ENCODE results near the gene ITGA1. TPM values are rescaled to one million over a fixed set of nuclear protein-coding genes. Genes with fewer than 3 reads are reported as not detected.

ITGA1 gene
- total RNA-seq, 1 donor from 2014 or later: 42.7 TPM

DNA sequence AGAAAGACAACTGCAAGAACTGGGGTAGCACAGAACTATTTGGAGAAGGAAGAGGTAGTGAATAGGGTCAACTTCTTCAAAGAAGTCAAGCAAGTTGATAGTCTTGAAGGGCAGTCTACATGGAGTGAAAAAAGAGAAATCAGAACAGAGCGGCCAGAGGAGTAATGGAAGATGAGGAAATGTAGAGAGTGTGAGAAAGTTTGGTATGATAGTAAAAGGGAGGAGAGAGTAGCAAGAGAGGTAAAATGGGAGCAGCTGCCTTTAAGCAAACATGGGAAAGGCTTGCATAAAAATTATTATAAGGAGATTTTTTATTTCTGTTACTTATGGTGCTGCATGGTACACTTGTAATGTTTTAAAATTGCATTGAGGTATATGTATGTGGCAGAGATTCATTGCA lies 208.2 kb downstream of the ITGA1 start:
- DNase-seq (ENCODE audit: low spot score in 2 of 2): no peak
- Histone ChIP-seq H3K4me1 (no peaks in the 10 kb centered on the region), H3K4me3 (no peak overlapping the region), H3K27ac (no peak overlapping the region), H3K27me3 (no peaks in the 10 kb centered on the region), H3K9me3 (no peaks in the 10 kb centered on the region), H3K36me3 (no peaks in the 10 kb centered on the region)
- TF ChIP-seq, protein P1, sequence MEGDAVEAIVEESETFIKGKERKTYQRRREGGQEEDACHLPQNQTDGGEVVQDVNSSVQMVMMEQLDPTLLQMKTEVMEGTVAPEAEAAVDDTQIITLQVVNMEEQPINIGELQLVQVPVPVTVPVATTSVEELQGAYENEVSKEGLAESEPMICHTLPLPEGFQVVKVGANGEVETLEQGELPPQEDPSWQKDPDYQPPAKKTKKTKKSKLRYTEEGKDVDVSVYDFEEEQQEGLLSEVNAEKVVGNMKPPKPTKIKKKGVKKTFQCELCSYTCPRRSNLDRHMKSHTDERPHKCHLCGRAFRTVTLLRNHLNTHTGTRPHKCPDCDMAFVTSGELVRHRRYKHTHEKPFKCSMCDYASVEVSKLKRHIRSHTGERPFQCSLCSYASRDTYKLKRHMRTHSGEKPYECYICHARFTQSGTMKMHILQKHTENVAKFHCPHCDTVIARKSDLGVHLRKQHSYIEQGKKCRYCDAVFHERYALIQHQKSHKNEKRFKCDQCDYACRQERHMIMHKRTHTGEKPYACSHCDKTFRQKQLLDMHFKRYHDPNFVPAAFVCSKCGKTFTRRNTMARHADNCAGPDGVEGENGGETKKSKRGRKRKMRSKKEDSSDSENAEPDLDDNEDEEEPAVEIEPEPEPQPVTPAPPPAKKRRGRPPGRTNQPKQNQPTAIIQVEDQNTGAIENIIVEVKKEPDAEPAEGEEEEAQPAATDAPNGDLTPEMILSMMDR (IDR thresholded peaks at IDR 0.05): no peak
- intact Hi-C loops (cut with DNase I): no loop called here

GRCh38 chr5:52996979-52997378 lies 209.3 kb downstream of the ITGA1 start:
- no peaks in the 10 kb centered on the region for H3K36me3 ChIP-seq
- no peak overlapping the region for H3K27ac ChIP-seq
- TF ChIP-seq, protein P1 (IDR thresholded peaks at IDR 0.05): no peak
- intact Hi-C loops (cut with DNase I): no loop called here
- no peaks in the 10 kb centered on the region for H3K4me1 ChIP-seq
- no peaks in the 10 kb centered on the region for H3K9me3 ChIP-seq
- no peak overlapping the region for H3K4me3 ChIP-seq
- H3K27me3 ChIP-seq: no peaks in the 10 kb centered on the region
- DNase-seq (ENCODE audit: low spot score in 2 of 2): no peak

DNA sequence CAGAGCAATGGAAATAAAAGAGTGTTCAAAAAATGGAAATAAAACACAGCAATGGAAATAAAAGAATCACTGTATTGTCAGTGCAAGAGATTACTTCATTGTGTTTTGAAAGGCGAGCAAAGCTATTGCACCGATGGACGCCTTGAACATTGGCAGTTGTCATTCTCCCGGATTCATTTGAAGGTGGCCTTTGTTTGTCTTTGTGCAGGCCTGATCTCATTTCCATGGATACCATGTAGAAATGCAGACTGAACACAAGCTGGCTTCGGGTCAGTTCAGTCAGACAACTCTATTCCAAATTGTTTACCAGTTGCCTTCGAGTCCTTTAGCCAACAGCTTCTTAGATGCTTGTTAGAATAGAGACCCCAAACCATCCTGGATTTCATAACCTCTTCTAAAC lies 209.7 kb downstream of the ITGA1 start:
- Histone ChIP-seq H3K4me3 (no peak overlapping the region), H3K9me3 (no peaks in the 10 kb centered on the region), H3K27ac (no peak overlapping the region), H3K4me1 (no peaks in the 10 kb centered on the region), H3K36me3 (no peaks in the 10 kb centered on the region), H3K27me3 (no peaks in the 10 kb centered on the region)
- TF ChIP-seq, protein P1 (IDR thresholded peaks at IDR 0.05): no peak
- intact Hi-C loops (cut with DNase I): no loop called here
- DNase-seq (ENCODE audit: low spot score in 2 of 2): no peak

DNA sequence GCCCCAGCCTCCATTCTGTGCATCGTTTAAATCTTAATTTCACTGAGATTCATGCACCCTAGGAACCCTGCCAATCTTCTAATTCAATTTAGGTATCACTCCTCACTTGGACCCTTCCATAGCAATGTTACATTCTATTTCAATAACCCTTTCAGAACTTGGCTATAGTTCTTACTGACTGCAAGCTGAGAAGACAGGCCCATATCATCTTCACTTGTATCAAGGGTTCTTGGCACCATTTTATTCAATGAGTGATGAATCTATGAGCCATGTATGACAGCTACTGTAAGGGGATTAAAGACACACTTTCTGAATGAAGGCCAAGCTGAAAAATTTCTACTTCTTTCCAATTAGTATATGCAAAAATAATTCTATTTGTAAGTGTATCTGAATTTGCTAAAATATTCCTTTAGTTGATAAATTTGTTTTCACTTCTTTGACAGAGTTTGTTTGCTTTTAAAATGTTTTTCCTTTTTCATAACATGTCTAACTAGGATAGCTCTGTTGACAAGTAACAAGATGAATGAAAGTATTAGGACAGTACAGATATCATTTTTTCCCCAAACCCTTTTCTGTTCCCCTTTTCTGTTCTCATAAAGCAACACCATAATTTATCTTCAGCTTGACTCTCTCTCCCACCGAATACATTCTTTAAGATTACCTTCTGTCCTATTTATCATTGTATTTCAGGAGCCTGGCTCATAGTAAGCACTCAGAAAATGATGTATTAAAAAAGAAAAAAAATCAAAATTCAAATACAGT lies 211.0 kb downstream of the ITGA1 start:
- Histone ChIP-seq H3K27ac (no peak overlapping the region), H3K4me3 (no peak overlapping the region), H3K9me3 (no peaks in the 10 kb centered on the region), H3K4me1 (no peaks in the 10 kb centered on the region), H3K27me3 (no peaks in the 10 kb centered on the region), H3K36me3 (no peaks in the 10 kb centered on the region)
- TF ChIP-seq, protein P1 (IDR thresholded peaks at IDR 0.05): no peak
- no peak for DNase-seq (ENCODE audit: low spot score in 2 of 2)
- intact Hi-C loops (cut with DNase I): no loop called here

GRCh38 chr5:52999344-52999949 lies 211.7 kb downstream of the ITGA1 start:
- DNase-seq (ENCODE audit: low spot score in 2 of 2): no peak
- Histone ChIP-seq H3K4me1 (no peaks in the 10 kb centered on the region), H3K9me3 (no peaks in the 10 kb centered on the region), H3K36me3 (no peaks in the 10 kb centered on the region), H3K4me3 (no peak overlapping the region), H3K27me3 (no peaks in the 10 kb centered on the region), H3K27ac (no peak overlapping the region)
- TF ChIP-seq, protein P1 (IDR thresholded peaks at IDR 0.05): no peak
- intact Hi-C loops (cut with DNase I): no loop called here

All from ascending aorta (tissue), 2 donors.